K562 (cell line): ENCODE data around the gene CYS1. TPM values are rescaled to one million over a fixed set of nuclear protein-coding genes. Genes with fewer than 3 reads are reported as not detected.

ENCODE experiments used
- ATAC-seq: fragments of 200-7000 bp; cut with Tn5 transposase; 3 replicates; pipeline ENCODE4 v1.9.1; 2020; ENCODE audit warnings: moderate library complexity
- BruUV-seq: library from RNA; stranded (reverse); fragments of 400-500 nt; replicated peaks from 2 replicates; lab custom pipeline; 2021; lab: Mats Ljungman, UMichigan
- CTCF ChIA-PET: fragments of 300-600 bp; formaldehyde crosslinking; extraction: SDS; loops from one replicate; lab custom pipeline; 2021; ENCODE audit warnings: low intra/inter-chr PET ratio; lab: Yijun Ruan, JAX
- POLR2A ChIA-PET: fragments of 300-600, 350-650 bp; sonication (Branson Sonifier 250); formaldehyde crosslinking; extraction: SDS; loops from one replicate; lab custom pipeline; 2021; ENCODE audit warnings: antibody characterized with exemption, inconsistent platforms; lab: Yijun Ruan, JAX
- DNase-seq, 4 experiments: peaks; one replicate each; pipeline versions ENCODE4 v3.0.0 to v3.0.0-alpha.2; 2011 to 2018; ENCODE audit warnings: low spot score in 3 of 4, mixed read lengths in 3 of 4; ENCODE audit errors: extremely low read depth in 1 of 4
- FAIRE-seq: peaks from 2 replicates; lab custom pipeline; 2011; peaks lifted over from hg19 to GRCh38; lab: Jason Lieb, UNC
- H2AFZ ChIP-seq: 2 replicates; pipeline ENCODE4 v1.6.0; 2011; ENCODE audit warnings: low read depth, low read length, control low read depth, inconsistent platforms
- H3K27ac ChIP-seq: fragments of 200-600 bp; 3 replicates; pipeline ENCODE4 v1.8.0; 2011; ENCODE audit warnings: low read depth, mild to moderate bottlenecking, control low read depth, inconsistent platforms, low read length, moderate library complexity, mixed read lengths; ENCODE audit errors: extremely low read depth
- H3K27me3 ChIP-seq, 2 experiments: fragments of 300-600 bp in 1 of 2; 2 replicates in 1 of 2; 3 replicates in 1 of 2; pipeline versions ENCODE4 v1.6.0 to v1.8.0; 2011; ENCODE audit warnings: inconsistent platforms in 2 of 2, low read length in 2 of 2, mild to moderate bottlenecking in 1 of 2, mixed read lengths in 1 of 2, moderate library complexity in 1 of 2; ENCODE audit not compliant: control insufficient read depth in 2 of 2, insufficient read depth in 2 of 2
- H3K36me3 ChIP-seq: fragments of 300-600 bp; 3 replicates; pipeline ENCODE4 v1.8.0; 2011; ENCODE audit warnings: mild to moderate bottlenecking, low read length, inconsistent platforms; ENCODE audit not compliant: control insufficient read depth, insufficient read depth
- H3K4me1 ChIP-seq, 2 experiments: fragments of 200-600 bp in 1 of 2; replicated peaks in 1 of 2; 2 replicates in 1 of 2; 3 replicates in 1 of 2; pipeline versions ENCODE4 v1.5.1 to v1.8.0; 2011; ENCODE audit warnings: inconsistent platforms in 2 of 2, low read length in 2 of 2, mild to moderate bottlenecking in 1 of 2, mixed read lengths in 1 of 2, moderate library complexity in 1 of 2; ENCODE audit not compliant: control insufficient read depth in 2 of 2, insufficient read depth in 2 of 2
- H3K4me2 ChIP-seq: 2 replicates; pipeline ENCODE4 v1.6.1; 2011; ENCODE audit warnings: low read length, control low read depth, inconsistent platforms, mixed read lengths; ENCODE audit not compliant: insufficient read depth
- H3K4me3 ChIP-seq: fragments of 200-600 bp; sonication (generic), shearing (Covaris generic); 2 replicates; pipeline ENCODE4 v1.5.1; 2016; ENCODE audit warnings: control low read depth, inconsistent platforms
- H3K79me2 ChIP-seq: fragments of 200-600 bp; 3 replicates; pipeline ENCODE4 v1.8.0; 2011; ENCODE audit warnings: low read length, inconsistent platforms; ENCODE audit not compliant: control insufficient read depth, insufficient read depth
- H3K9ac ChIP-seq, 2 experiments: 2 replicates each; pipeline versions ENCODE4 v1.6.0 to v1.6.1; 2011; ENCODE audit warnings: low read depth in 2 of 2, low read length in 2 of 2, control low read depth in 1 of 2, inconsistent platforms in 1 of 2, mild to moderate bottlenecking in 1 of 2, mixed read lengths in 1 of 2; ENCODE audit not compliant: insufficient read depth in 1 of 2
- H3K9me1 ChIP-seq: one replicate; pipeline ENCODE4 v1.6.0; 2011; ENCODE audit warnings: inconsistent platforms, mild to moderate bottlenecking, low read length, moderate library complexity; ENCODE audit not compliant: control insufficient read depth, insufficient read depth
- H3K9me3 ChIP-seq: replicated peaks from 2 replicates; pipeline ENCODE4 v1.5.1; 2011; ENCODE audit warnings: low read depth, low read length, inconsistent platforms; ENCODE audit not compliant: control insufficient read depth, insufficient read depth
- H4K20me1 ChIP-seq: replicated peaks from 2 replicates; pipeline ENCODE4 v1.6.1; 2011; ENCODE audit warnings: low read length, inconsistent platforms, mixed read lengths; ENCODE audit not compliant: control insufficient read depth, insufficient read depth
- E2F3 ChIP-seq: fragments of 250-450 bp; sonication (Bioruptor Pico); IDR thresholded peaks from 2 replicates; pipeline ENCODE4 v1.4.0; 2020; ENCODE audit warnings: mild to moderate bottlenecking
- ELF1 ChIP-seq: fragments of 200-800 bp; sonication (Bioruptor generic); IDR thresholded peaks from 2 replicates; pipeline ENCODE4 v1.6.1; 2016; ENCODE audit warnings: missing genetic modification characterization, missing compliant biosample characterization
- ETS2 ChIP-seq: IDR thresholded peaks from 2 replicates; pipeline ENCODE4 v1.6.1; 2016; ENCODE audit warnings: borderline replicate concordance, missing genetic modification characterization, mild to moderate bottlenecking, moderate library complexity, missing compliant biosample characterization; ENCODE audit not compliant: poor library complexity, severe bottlenecking
- GTF2F1 ChIP-seq: IDR thresholded peaks from 2 replicates; pipeline ENCODE4 v1.6.1; 2011; ENCODE audit warnings: low read depth, low read length, improper control_type of control experiment
- MBD2 ChIP-seq: sonication (generic); IDR thresholded peaks from 2 replicates; pipeline ENCODE4 v1.6.1; 2016; ENCODE audit warnings: low read depth, borderline replicate concordance
- NFATC3 ChIP-seq: fragments of 450-650 bp; IDR thresholded peaks from 2 replicates; pipeline ENCODE4 v1.6.1; 2017; ENCODE audit warnings: mild to moderate bottlenecking
- WGBS: fragments of 100-300 bp; shearing (Covaris generic); methylation state at CpG from one replicate; pipeline ENCODE4 v1.1.6; 2016; ENCODE audit warnings: low coverage, mixed read lengths; ENCODE audit not compliant: insufficient coverage; ENCODE audit errors: missing lambda C conversion rate; 5-methylcytosine and 5-hydroxymethylcytosine counted together
- in situ Hi-C: fragments of 300-500 bp; cut with MboI; formaldehyde crosslinking; loops from 4 replicates; pipeline ENCODE4 v1.15.0; 2018; ENCODE audit warnings: inconsistent platforms, mixed read lengths
- intact Hi-C: fragments of 100-400 bp; cut with micrococcal nuclease; formaldehyde crosslinking; loops from 2 replicates; pipeline ENCODE4 v1.14.2; 2022
- polyA plus RNA-seq, 8 experiments: library from polyadenylated mRNA; depleted of rRNA in 4 of 8; stranded (reverse) in 5 of 8; unstranded in 3 of 8; fragments of >200 nt; fragmentation: Nextera tagmentation in 2 of 8; fragmentation: Illumina TruSeq in 1 of 8; extraction: Ambion mirVana in 2 of 8; extraction: Trizol in 1 of 8; gene quantifications; 2 replicates each; pipeline versions ENCODE4 v1.2.1 to v1.2.3, GENCODE V29; 2011 to 2014; ENCODE audit warnings: inconsistent platforms in 1 of 8, missing spikeins in 1 of 8
- total RNA-seq, 7 experiments: library from RNA; depleted of rRNA in 6 of 7; stranded (reverse); fragments of >200 nt in 6 of 7; fragmentation: Illumina TruSeq in 2 of 7; extraction: Trizol in 2 of 7; gene quantifications; 2 replicates each; pipeline versions ENCODE4 v1.2.1 to v1.2.3, GENCODE V29; 2011 to 2021; ENCODE audit warnings: low replicate concordance in 1 of 7
- TF ChIP-seq, protein P1 (sequence below): fragments of 200-800 bp; sonication (Bioruptor generic); IDR thresholded peaks from 2 replicates; pipeline ENCODE4 v1.6.1; 2017; ENCODE audit warnings: missing genetic modification characterization, missing compliant biosample characterization
- TF ChIP-seq, protein P2 (sequence below): sonication (generic); formaldehyde crosslinking; IDR thresholded peaks from 2 replicates; pipeline ENCODE4 v1.8.1; 2023; ENCODE audit warnings: mild to moderate bottlenecking, missing genetic modification reagents, moderate library complexity
- TF ChIP-seq, protein P3 (sequence below): sonication (generic); formaldehyde crosslinking; IDR thresholded peaks from 2 replicates; pipeline ENCODE4 v1.8.1; 2022; ENCODE audit warnings: missing genetic modification reagents
- TF ChIP-seq, protein P4 (sequence below), 2 experiments: IDR thresholded peaks in 1 of 2; conservative IDR thresholded peaks in 1 of 2; 2 replicates each; pipeline ENCODE4 v1.6.1; 2016; ENCODE audit warnings: low read depth in 2 of 2, mild to moderate bottlenecking in 1 of 2, missing compliant biosample characterization in 1 of 2, missing genetic modification characterization in 1 of 2, moderate library complexity in 1 of 2
- TF ChIP-seq, protein P5 (sequence below): fragments of 450-650 bp; formaldehyde crosslinking; IDR thresholded peaks from 2 replicates; pipeline ENCODE4 v1.4.0; 2020; ENCODE audit warnings: mild to moderate bottlenecking, moderate library complexity

Gene CYS1
- total and polyA plus RNA-seq, 9 of the 15 experiments (the other 6 are each of a cell fraction or from before 2014, with no cell fraction given): 0.11 to 0.13 TPM; not detected in 7

DNA sequence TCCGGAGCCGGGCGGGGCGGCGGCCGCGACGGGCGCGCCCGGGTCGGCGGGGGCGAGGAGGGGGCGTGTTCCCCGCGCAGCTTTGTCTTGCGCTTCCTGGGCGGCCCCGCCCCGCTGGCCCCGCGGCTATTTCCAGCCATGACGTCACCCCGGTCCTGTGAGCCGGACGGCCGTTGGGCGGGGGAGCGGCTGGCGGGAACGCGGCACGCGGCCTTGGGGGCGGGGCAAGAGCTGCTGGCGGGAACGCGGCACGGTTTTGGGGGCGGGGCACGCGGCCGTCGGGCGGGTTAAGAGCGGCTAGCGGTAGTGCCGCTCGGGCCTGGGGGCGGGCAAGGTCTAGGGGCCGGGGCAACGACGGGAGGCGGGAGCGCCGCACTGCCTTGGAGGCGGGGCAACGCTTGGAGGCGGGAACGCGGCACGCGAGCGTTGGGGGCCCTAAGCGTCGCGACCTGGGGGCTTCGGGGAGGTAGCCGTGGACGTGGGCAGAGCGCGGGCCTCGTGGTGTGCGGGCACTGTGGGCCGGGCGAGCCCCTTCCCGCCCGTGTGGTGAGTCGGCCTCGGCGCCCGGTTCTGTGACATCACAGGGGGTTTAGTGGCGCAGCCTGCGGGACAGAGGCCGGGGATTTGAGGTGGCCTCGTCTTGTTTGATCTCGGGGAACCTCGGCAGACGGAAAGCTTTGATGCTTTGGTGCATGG lies 36.2 kb downstream of the CYS1 start:
- peaks cover 7 to 59% of the 10 kb centered on the region in 2 experiments; a peak in 4 of 5 replicates for H3K4me1 ChIP-seq
- FAIRE-seq (peak; percentile 80), DNase-seq (peak; percentile 89 to 98 (median 94)), ATAC-seq (peak; percentile 91)
- intact Hi-C loops (no loop called here), in situ Hi-C loops (no loop called here)
- 0% methylated on average over 14 of the region's 90 CpGs for WGBS
- peaks cover 8% of the 10 kb centered on the region; the same call in 1 of the 2 replicates for H4K20me1 ChIP-seq
- H3K9ac ChIP-seq: peak overlapping the region; percentile 83 to 94
- BruUV-seq: no TSS peak
- H3K4me2 ChIP-seq: peak overlapping the region; percentile 76
- H2AFZ ChIP-seq: peak overlapping the region; percentile 91
- peaks cover 7% of the 10 kb centered on the region for H3K9me1 ChIP-seq
- H3K36me3 ChIP-seq: peaks cover 36% of the 10 kb centered on the region
- peaks cover 29% of the 10 kb centered on the region for H3K79me2 ChIP-seq
- H3K27ac ChIP-seq: peak overlapping the region; percentile 99
- 0 out of 2 replicates have a peak, but pooled peaks cover 2% of the 10 kb centered on the region for H3K9me3 ChIP-seq
- no peaks in the 10 kb centered on the region for H3K27me3 ChIP-seq
- peak overlapping the region; percentile 61 for H3K4me3 ChIP-seq
- ChIA-PET POLR2A (interaction anchor here (0.6 to 2.9 kb wide), 9 partner anchors 8 to 410 kb away, joined by 3 to 18 read pairs (median 4); no protein-coding TSS in a partner anchor), CTCF (interaction anchor here (0.6 kb wide), 2 partner anchors 208 to 245 kb away, joined by 4 to 5 read pairs; no protein-coding TSS in a partner anchor)
- TF ChIP-seq, protein P1, sequence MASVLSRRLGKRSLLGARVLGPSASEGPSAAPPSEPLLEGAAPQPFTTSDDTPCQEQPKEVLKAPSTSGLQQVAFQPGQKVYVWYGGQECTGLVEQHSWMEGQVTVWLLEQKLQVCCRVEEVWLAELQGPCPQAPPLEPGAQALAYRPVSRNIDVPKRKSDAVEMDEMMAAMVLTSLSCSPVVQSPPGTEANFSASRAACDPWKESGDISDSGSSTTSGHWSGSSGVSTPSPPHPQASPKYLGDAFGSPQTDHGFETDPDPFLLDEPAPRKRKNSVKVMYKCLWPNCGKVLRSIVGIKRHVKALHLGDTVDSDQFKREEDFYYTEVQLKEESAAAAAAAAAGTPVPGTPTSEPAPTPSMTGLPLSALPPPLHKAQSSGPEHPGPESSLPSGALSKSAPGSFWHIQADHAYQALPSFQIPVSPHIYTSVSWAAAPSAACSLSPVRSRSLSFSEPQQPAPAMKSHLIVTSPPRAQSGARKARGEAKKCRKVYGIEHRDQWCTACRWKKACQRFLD (CRISPR knock-in tag): peak; percentile 54; the same call in 1 of the 2 replicates
- TF ChIP-seq E2F3 (CRISPR knock-in tag): peak; percentile 91
- TF ChIP-seq ETS2 (tag): no peak
- TF ChIP-seq GTF2F1: no peak
- TF ChIP-seq, protein P2, sequence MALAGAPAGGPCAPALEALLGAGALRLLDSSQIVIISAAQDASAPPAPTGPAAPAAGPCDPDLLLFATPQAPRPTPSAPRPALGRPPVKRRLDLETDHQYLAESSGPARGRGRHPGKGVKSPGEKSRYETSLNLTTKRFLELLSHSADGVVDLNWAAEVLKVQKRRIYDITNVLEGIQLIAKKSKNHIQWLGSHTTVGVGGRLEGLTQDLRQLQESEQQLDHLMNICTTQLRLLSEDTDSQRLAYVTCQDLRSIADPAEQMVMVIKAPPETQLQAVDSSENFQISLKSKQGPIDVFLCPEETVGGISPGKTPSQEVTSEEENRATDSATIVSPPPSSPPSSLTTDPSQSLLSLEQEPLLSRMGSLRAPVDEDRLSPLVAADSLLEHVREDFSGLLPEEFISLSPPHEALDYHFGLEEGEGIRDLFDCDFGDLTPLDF (CRISPR knock-in tag): peak; percentile 93
- TF ChIP-seq, protein P3, sequence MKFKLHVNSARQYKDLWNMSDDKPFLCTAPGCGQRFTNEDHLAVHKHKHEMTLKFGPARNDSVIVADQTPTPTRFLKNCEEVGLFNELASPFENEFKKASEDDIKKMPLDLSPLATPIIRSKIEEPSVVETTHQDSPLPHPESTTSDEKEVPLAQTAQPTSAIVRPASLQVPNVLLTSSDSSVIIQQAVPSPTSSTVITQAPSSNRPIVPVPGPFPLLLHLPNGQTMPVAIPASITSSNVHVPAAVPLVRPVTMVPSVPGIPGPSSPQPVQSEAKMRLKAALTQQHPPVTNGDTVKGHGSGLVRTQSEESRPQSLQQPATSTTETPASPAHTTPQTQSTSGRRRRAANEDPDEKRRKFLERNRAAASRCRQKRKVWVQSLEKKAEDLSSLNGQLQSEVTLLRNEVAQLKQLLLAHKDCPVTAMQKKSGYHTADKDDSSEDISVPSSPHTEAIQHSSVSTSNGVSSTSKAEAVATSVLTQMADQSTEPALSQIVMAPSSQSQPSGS (CRISPR knock-in tag): peak; percentile 96
- TF ChIP-seq, protein P4, sequence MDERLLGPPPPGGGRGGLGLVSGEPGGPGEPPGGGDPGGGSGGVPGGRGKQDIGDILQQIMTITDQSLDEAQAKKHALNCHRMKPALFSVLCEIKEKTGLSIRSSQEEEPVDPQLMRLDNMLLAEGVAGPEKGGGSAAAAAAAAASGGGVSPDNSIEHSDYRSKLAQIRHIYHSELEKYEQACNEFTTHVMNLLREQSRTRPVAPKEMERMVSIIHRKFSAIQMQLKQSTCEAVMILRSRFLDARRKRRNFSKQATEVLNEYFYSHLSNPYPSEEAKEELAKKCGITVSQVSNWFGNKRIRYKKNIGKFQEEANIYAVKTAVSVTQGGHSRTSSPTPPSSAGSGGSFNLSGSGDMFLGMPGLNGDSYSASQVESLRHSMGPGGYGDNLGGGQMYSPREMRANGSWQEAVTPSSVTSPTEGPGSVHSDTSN (CRISPR knock-in tag; IDR thresholded peaks at IDR 0.05; ENCODE audit: low read depth): no peak
- TF ChIP-seq, protein P4 (tag; conservative IDR thresholded peaks at IDR 0.05; ENCODE audit: low read depth): no peak
- TF ChIP-seq, protein P5, sequence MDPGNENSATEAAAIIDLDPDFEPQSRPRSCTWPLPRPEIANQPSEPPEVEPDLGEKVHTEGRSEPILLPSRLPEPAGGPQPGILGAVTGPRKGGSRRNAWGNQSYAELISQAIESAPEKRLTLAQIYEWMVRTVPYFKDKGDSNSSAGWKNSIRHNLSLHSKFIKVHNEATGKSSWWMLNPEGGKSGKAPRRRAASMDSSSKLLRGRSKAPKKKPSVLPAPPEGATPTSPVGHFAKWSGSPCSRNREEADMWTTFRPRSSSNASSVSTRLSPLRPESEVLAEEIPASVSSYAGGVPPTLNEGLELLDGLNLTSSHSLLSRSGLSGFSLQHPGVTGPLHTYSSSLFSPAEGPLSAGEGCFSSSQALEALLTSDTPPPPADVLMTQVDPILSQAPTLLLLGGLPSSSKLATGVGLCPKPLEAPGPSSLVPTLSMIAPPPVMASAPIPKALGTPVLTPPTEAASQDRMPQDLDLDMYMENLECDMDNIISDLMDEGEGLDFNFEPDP (CRISPR knock-in tag): peak; percentile 52; the same call in 1 of the 2 replicates
- TF ChIP-seq NFATC3: no peak
- peak; percentile 52; the same call in 1 of the 2 replicates for TF ChIP-seq ELF1 (tag)
- TF ChIP-seq MBD2: peak; percentile 20; the same call in 1 of the 2 replicates
